Natural killer cell treated with Interleukin-12 subunit alpha and Interleukin-12 subunit beta and Interleukin-15 and Interleukin-18, amount 100 ng/mL, for 72 hours (primary cell): ENCODE measurements around the gene SEC14L5. TPM values are rescaled to one million over a fixed set of nuclear protein-coding genes. Genes with fewer than 3 reads are reported as not detected.

ENCODE experiments used
- ATAC-seq, 2 donors: fragments of 150-1000 bp; cut with Tn5 transposase in 1 of 2; sonication (Bioruptor Pico), chemical (Tn5 transposase) in 1 of 2; 2 replicates each; pipeline ENCODE4 v1.10.0; 2021
- DNase-seq: peaks from one replicate; pipeline ENCODE4 v3.0.0; 2022; ENCODE audit warnings: low spot score
- H3K27ac Mint-ChIP-seq, 2 donors: 1 replicate in 1 of 2; 2 replicates in 1 of 2; pipeline ENCODE4 v1.8.0; 2022; ENCODE audit warnings: mixed read lengths in 2 of 2, mild to moderate bottlenecking in 1 of 2, moderate library complexity in 1 of 2
- H3K27me3 Mint-ChIP-seq, 2 donors: 1 replicate in 1 of 2; 2 replicates in 1 of 2; pipeline ENCODE4 v1.8.0; 2022; ENCODE audit warnings: mixed read lengths in 2 of 2
- H3K36me3 Mint-ChIP-seq: one replicate; pipeline ENCODE4 v1.8.0; 2022; ENCODE audit warnings: mixed read lengths
- H3K4me1 Mint-ChIP-seq, 2 donors: 1 replicate in 1 of 2; 2 replicates in 1 of 2; pipeline ENCODE4 v1.8.0; 2022; ENCODE audit warnings: low read depth in 2 of 2, mixed read lengths in 2 of 2, mild to moderate bottlenecking in 1 of 2
- H3K4me3 Mint-ChIP-seq: one replicate; pipeline ENCODE4 v1.8.0; 2022; ENCODE audit warnings: mixed read lengths
- H3K9me3 Mint-ChIP-seq: 2 replicates; pipeline ENCODE4 v1.8.0; 2022; ENCODE audit warnings: mixed read lengths
- total RNA-seq, 2 donors: library from RNA; stranded (reverse); gene quantifications; one replicate each; pipeline ENCODE4 v1.2.3, GENCODE V29; 2022

The SEC14L5 gene
- total RNA-seq, 2 donors from 2014 or later, result not detected

GRCh38 chr16:4972938-4973587, 14.9 kb downstream of the SEC14L5 start:
- DNase-seq (no peak), ATAC-seq (peak; percentile 43 to 79)
- H3K4me1 Mint-ChIP-seq, result peaks cover 6 to 16% of the 10 kb centered on the region in 2 donors
- no peak overlapping the region for H3K27ac Mint-ChIP-seq
- no peaks in the 10 kb centered on the region for H3K36me3 Mint-ChIP-seq
- peaks cover 6 to 14% of the 10 kb centered on the region in 2 donors for H3K27me3 Mint-ChIP-seq
- peak overlapping the region; percentile 28 for H3K4me3 Mint-ChIP-seq
- H3K9me3 Mint-ChIP-seq, result no peaks in the 10 kb centered on the region

- peaks cover 6 to 16% of the 10 kb centered on the region in 2 donors for H3K4me1 Mint-ChIP-seq
- H3K9me3 Mint-ChIP-seq, result no peaks in the 10 kb centered on the region
- H3K4me3 Mint-ChIP-seq, result no peak overlapping the region
- no peak overlapping the region for H3K27ac Mint-ChIP-seq
- H3K36me3 Mint-ChIP-seq, result no peaks in the 10 kb centered on the region
- peaks cover 6 to 23% of the 10 kb centered on the region in 2 donors for H3K27me3 Mint-ChIP-seq
- ATAC-seq (no peak), DNase-seq (no peak)
Observed at GRCh38 chr16:4976079-4976478, 17.9 kb downstream of the SEC14L5 start.

GRCh38 chr16:4976611-4977145, 18.5 kb downstream of the SEC14L5 start:
- H3K4me1 Mint-ChIP-seq, result peaks cover 6 to 16% of the 10 kb centered on the region in 2 donors
- H3K36me3 Mint-ChIP-seq, result no peaks in the 10 kb centered on the region
- H3K9me3 Mint-ChIP-seq, result no peaks in the 10 kb centered on the region
- H3K4me3 Mint-ChIP-seq, result no peak overlapping the region
- no peak overlapping the region for H3K27ac Mint-ChIP-seq
- H3K27me3 Mint-ChIP-seq, result peaks cover 6 to 23% of the 10 kb centered on the region in 2 donors
- DNase-seq, result no peak
- no peak for ATAC-seq

- H3K9me3 Mint-ChIP-seq, result no peaks in the 10 kb centered on the region
- no peak for DNase-seq
- no peaks in the 10 kb centered on the region for H3K36me3 Mint-ChIP-seq
Observed at GRCh38 chr16:4979164-4979563, 21.0 kb downstream of the SEC14L5 start.

GRCh38 chr16:4979736-4980660, 21.9 kb downstream of the SEC14L5 start:
- H3K27me3 Mint-ChIP-seq, result peaks cover 10 to 25% of the 10 kb centered on the region in 2 donors
- DNase-seq, result no peak
- H3K36me3 Mint-ChIP-seq, result no peaks in the 10 kb centered on the region
- no peak overlapping the region for H3K27ac Mint-ChIP-seq
- H3K9me3 Mint-ChIP-seq, result no peaks in the 10 kb centered on the region
- H3K4me3 Mint-ChIP-seq, result no peak overlapping the region
- H3K4me1 Mint-ChIP-seq, result no peaks in the 10 kb centered on the region
- ATAC-seq, result no peak

More at GRCh38 chr16:4979164-4979563, 21.0 kb downstream of the SEC14L5 start:
- Mint-ChIP-seq H3K4me1 (no peaks in the 10 kb centered on the region), H3K4me3 (no peak overlapping the region), H3K27ac (no peak overlapping the region), H3K27me3 (peaks cover 9 to 22% of the 10 kb centered on the region in 2 donors)
- ATAC-seq, result peak in 1 of 2 donors; percentile 28

GRCh38 chr16:4980691-4981090, 22.6 kb downstream of the SEC14L5 start:
- Mint-ChIP-seq H3K36me3 (no peaks in the 10 kb centered on the region), H3K27me3 (peaks cover 7 to 21% of the 10 kb centered on the region in 2 donors), H3K9me3 (no peaks in the 10 kb centered on the region), H3K27ac (no peak overlapping the region), H3K4me3 (no peak overlapping the region), H3K4me1 (no peaks in the 10 kb centered on the region)
- DNase-seq (no peak), ATAC-seq (no peak)

GRCh38 chr16:4981473-4981872, 23.3 kb downstream of the SEC14L5 start:
- H3K4me1 Mint-ChIP-seq, result no peaks in the 10 kb centered on the region
- peaks cover 9 to 22% of the 10 kb centered on the region in 2 donors for H3K27me3 Mint-ChIP-seq
- DNase-seq, result no peak
- ATAC-seq, result no peak
- H3K9me3 Mint-ChIP-seq, result no peaks in the 10 kb centered on the region
- no peak overlapping the region for H3K27ac Mint-ChIP-seq
- no peak overlapping the region for H3K4me3 Mint-ChIP-seq
- H3K36me3 Mint-ChIP-seq, result no peaks in the 10 kb centered on the region

- DNase-seq (no peak), ATAC-seq (peak in 1 of 2 donors; percentile 32)
- peaks cover 12 to 29% of the 10 kb centered on the region in 2 donors for H3K27me3 Mint-ChIP-seq
- H3K4me3 Mint-ChIP-seq, result no peak overlapping the region
- no peaks in the 10 kb centered on the region for H3K36me3 Mint-ChIP-seq
- H3K27ac Mint-ChIP-seq, result no peak overlapping the region
- no peaks in the 10 kb centered on the region for H3K9me3 Mint-ChIP-seq
- no peaks in the 10 kb centered on the region for H3K4me1 Mint-ChIP-seq
Observed at GRCh38 chr16:4982056-4982867, 24.1 kb downstream of the SEC14L5 start.

GRCh38 chr16:4984174-4984990, 26.3 kb downstream of the SEC14L5 start:
- H3K4me3 Mint-ChIP-seq, result no peak overlapping the region
- DNase-seq (no peak), ATAC-seq (no peak)
- H3K27ac Mint-ChIP-seq, result no peak overlapping the region
- H3K36me3 Mint-ChIP-seq, result no peaks in the 10 kb centered on the region
- H3K9me3 Mint-ChIP-seq, result no peaks in the 10 kb centered on the region
- H3K4me1 Mint-ChIP-seq, result no peaks in the 10 kb centered on the region
- H3K27me3 Mint-ChIP-seq, result peaks cover 21 to 41% of the 10 kb centered on the region in 2 donors

GRCh38 chr16:4987250-4987579, 29.1 kb downstream of the SEC14L5 start:
- Mint-ChIP-seq H3K27me3 (peaks cover 21 to 35% of the 10 kb centered on the region in 2 donors), H3K36me3 (no peaks in the 10 kb centered on the region), H3K4me1 (no peaks in the 10 kb centered on the region), H3K9me3 (no peaks in the 10 kb centered on the region), H3K27ac (no peak overlapping the region), H3K4me3 (no peak overlapping the region)
- no peak for ATAC-seq
- no peak for DNase-seq

- Mint-ChIP-seq H3K4me1 (no peaks in the 10 kb centered on the region), H3K27ac (no peak overlapping the region), H3K4me3 (no peak overlapping the region), H3K27me3 (peaks cover 21 to 37% of the 10 kb centered on the region in 2 donors), H3K9me3 (no peaks in the 10 kb centered on the region), H3K36me3 (no peaks in the 10 kb centered on the region)
- ATAC-seq (peak; percentile 20 to 48), DNase-seq (no peak)
Observed at GRCh38 chr16:4987580-4988374, 29.6 kb downstream of the SEC14L5 start.

- Mint-ChIP-seq H3K27me3 (peaks cover 21 to 37% of the 10 kb centered on the region in 2 donors), H3K4me3 (no peak overlapping the region), H3K27ac (no peak overlapping the region), H3K9me3 (no peaks in the 10 kb centered on the region), H3K4me1 (no peaks in the 10 kb centered on the region), H3K36me3 (no peaks in the 10 kb centered on the region)
- DNase-seq (no peak), ATAC-seq (no peak)
Observed at GRCh38 chr16:4988647-4989046, 30.5 kb downstream of the SEC14L5 start.
